ENCODE data around the gene COX5A. TPM values are rescaled to one million over a fixed set of nuclear protein-coding genes. Genes with fewer than 3 reads are reported as not detected.

Gene COX5A
- total RNA-seq, 1 donor from 2014 or later = 207 TPM

- H3K27me3 ChIP-seq (ENCODE audit: insufficient read depth, low read length) = peaks cover 6% of the 10 kb centered on the region
These were observed 39.7 kb upstream of the COX5A start for GRCh38 chr15:74977599-74977998.

GRCh38 chr15:74976159-74976558 is 38.3 kb upstream of the COX5A start:
- peaks cover 13% of the 10 kb centered on the region for H3K4me1 ChIP-seq (ENCODE audit: insufficient read depth, low read length)
- H3K4me2 ChIP-seq (ENCODE audit: low read length) = no peak overlapping the region
- no peak for DNase-seq (ENCODE audit: low read depth)
- no peak overlapping the region for H2AFZ ChIP-seq (ENCODE audit: low read depth, low read length)
- FAIRE-seq = no peak
- H3K4me3 ChIP-seq (ENCODE audit: insufficient read depth, low read depth, low read length) = no peak overlapping the region
- Mint-ChIP-seq H3K4me1 (ENCODE audit: low read depth, unreplicated experiment) (peaks cover 15% of the 10 kb centered on the region), H3K4me3 (ENCODE audit: unreplicated experiment) (no peak overlapping the region), H3K27me3 (ENCODE audit: low read depth, unreplicated experiment) (peaks cover 5% of the 10 kb centered on the region), H3K27ac (ENCODE audit: unreplicated experiment) (no peak overlapping the region), H3K9me3 (ENCODE audit: unreplicated experiment) (no peaks in the 10 kb centered on the region), H3K36me3 (ENCODE audit: low read depth, unreplicated experiment) (no peaks in the 10 kb centered on the region)
- H3K27me3 ChIP-seq (ENCODE audit: insufficient read depth, low read length) = peaks cover 3% of the 10 kb centered on the region
- H4K20me1 ChIP-seq (ENCODE audit: insufficient read depth, low read length) = no peaks in the 10 kb centered on the region
- no peak overlapping the region for H3K27ac ChIP-seq (ENCODE audit: low read depth, low read length)
- no peaks in the 10 kb centered on the region for H3K36me3 ChIP-seq (ENCODE audit: insufficient read depth, low read length)
- H3K9me3 ChIP-seq (ENCODE audit: insufficient read depth, low read depth, low read length) = no peaks in the 10 kb centered on the region
- no peaks in the 10 kb centered on the region for H3K79me2 ChIP-seq (ENCODE audit: insufficient read depth, low read length)
- H3K9ac ChIP-seq (ENCODE audit: low read length) = no peak overlapping the region
- no peak for TF ChIP-seq CTCF (IDR thresholded peaks at IDR 0.05; ENCODE audit: insufficient read depth, low read depth, low read length)
- no peak for TF ChIP-seq EZH2 (IDR thresholded peaks at IDR 0.05; ENCODE audit: insufficient read depth, low read length)

More at GRCh38 chr15:74977599-74977998, 39.7 kb upstream of the COX5A start:
- no peak overlapping the region for H3K27ac ChIP-seq (ENCODE audit: low read depth, low read length)
- DNase-seq (ENCODE audit: low read depth) (no peak), FAIRE-seq (no peak)
- H3K27me3 Mint-ChIP-seq (ENCODE audit: low read depth, unreplicated experiment) = peaks cover 4% of the 10 kb centered on the region
- H3K27ac Mint-ChIP-seq (ENCODE audit: unreplicated experiment) = no peak overlapping the region
- H3K4me3 Mint-ChIP-seq (ENCODE audit: unreplicated experiment) = no peak overlapping the region
- H2AFZ ChIP-seq (ENCODE audit: low read depth, low read length) = no peak overlapping the region
- no peak overlapping the region for H3K4me2 ChIP-seq (ENCODE audit: low read length)
- H3K4me1 ChIP-seq (ENCODE audit: insufficient read depth, low read length) = peaks cover 13% of the 10 kb centered on the region
- no peaks in the 10 kb centered on the region for H3K9me3 ChIP-seq (ENCODE audit: insufficient read depth, low read depth, low read length)
- no peak overlapping the region for H3K9ac ChIP-seq (ENCODE audit: low read length)
- no peaks in the 10 kb centered on the region for H3K9me3 Mint-ChIP-seq (ENCODE audit: unreplicated experiment)
- no peaks in the 10 kb centered on the region for H4K20me1 ChIP-seq (ENCODE audit: insufficient read depth, low read length)
- no peak overlapping the region for H3K4me3 ChIP-seq (ENCODE audit: insufficient read depth, low read depth, low read length)
- H3K79me2 ChIP-seq (ENCODE audit: insufficient read depth, low read length) = no peaks in the 10 kb centered on the region
- no peaks in the 10 kb centered on the region for H3K36me3 Mint-ChIP-seq (ENCODE audit: low read depth, unreplicated experiment)
- H3K4me1 Mint-ChIP-seq (ENCODE audit: low read depth, unreplicated experiment) = peaks cover 15% of the 10 kb centered on the region
- TF ChIP-seq EZH2 (IDR thresholded peaks at IDR 0.05; ENCODE audit: insufficient read depth, low read length) (no peak), CTCF (IDR thresholded peaks at IDR 0.05; ENCODE audit: insufficient read depth, low read depth, low read length) (no peak)
- no peaks in the 10 kb centered on the region for H3K36me3 ChIP-seq (ENCODE audit: insufficient read depth, low read length)

GRCh38 chr15:74967670-74968069 is 29.8 kb upstream of the COX5A start:
- FAIRE-seq (no peak), DNase-seq (ENCODE audit: low read depth) (no peak)
- no peak for TF ChIP-seq CTCF (IDR thresholded peaks at IDR 0.05; ENCODE audit: insufficient read depth, low read depth, low read length)
- no peak for TF ChIP-seq EZH2 (IDR thresholded peaks at IDR 0.05; ENCODE audit: insufficient read depth, low read length)
- Histone ChIP-seq H3K27me3 (ENCODE audit: insufficient read depth, low read length) (no peaks in the 10 kb centered on the region), H3K27ac (ENCODE audit: low read depth, low read length) (no peak overlapping the region), H3K79me2 (ENCODE audit: insufficient read depth, low read length) (no peaks in the 10 kb centered on the region), H4K20me1 (ENCODE audit: insufficient read depth, low read length) (no peaks in the 10 kb centered on the region), H3K4me2 (ENCODE audit: low read length) (no peak overlapping the region), H3K36me3 (ENCODE audit: insufficient read depth, low read length) (no peaks in the 10 kb centered on the region), H3K4me1 (ENCODE audit: insufficient read depth, low read length) (peaks cover 7% of the 10 kb centered on the region), H3K9ac (ENCODE audit: low read length) (no peak overlapping the region), H2AFZ (ENCODE audit: low read depth, low read length) (no peak overlapping the region), H3K4me3 (ENCODE audit: insufficient read depth, low read depth, low read length) (no peak overlapping the region), H3K9me3 (ENCODE audit: insufficient read depth, low read depth, low read length) (no peaks in the 10 kb centered on the region)
- Mint-ChIP-seq H3K4me1 (ENCODE audit: low read depth, unreplicated experiment) (peaks cover 3% of the 10 kb centered on the region), H3K27ac (ENCODE audit: unreplicated experiment) (no peak overlapping the region), H3K36me3 (ENCODE audit: low read depth, unreplicated experiment) (no peaks in the 10 kb centered on the region), H3K27me3 (ENCODE audit: low read depth, unreplicated experiment) (peaks cover 3% of the 10 kb centered on the region), H3K4me3 (ENCODE audit: unreplicated experiment) (no peak overlapping the region), H3K9me3 (ENCODE audit: unreplicated experiment) (no peaks in the 10 kb centered on the region)

Data from astrocyte (in vitro differentiated cells and primary cell).